Sigmoid colon (tissue), 7 donors: ENCODE data around the gene SLF1. TPM values are rescaled to one million over a fixed set of nuclear protein-coding genes. Genes with fewer than 3 reads are reported as not detected.

Experiments
- DNase-seq: peaks from one replicate; pipeline ENCODE4 v3.0.0-alpha.2; 2019
- H3K27ac ChIP-seq, 4 donors: fragments of 200-600 bp; sonication (generic); one replicate each; pipeline ENCODE4 v1.5.1; 2016 to 2019; ENCODE audit warnings: mild to moderate bottlenecking in 1 of 4
- H3K27me3 ChIP-seq, 3 donors: fragments of 200-600 bp; sonication (generic); one replicate each; pipeline ENCODE4 v1.5.1; 2019; ENCODE audit warnings: mild to moderate bottlenecking in 1 of 3
- H3K36me3 ChIP-seq, 4 donors: fragments of 200-600 bp; sonication (generic); one replicate each; pipeline ENCODE4 v1.5.1; 2016 to 2019
- H3K4me1 ChIP-seq, 4 donors: fragments of 200-600 bp; sonication (generic); one replicate each; pipeline ENCODE4 v1.5.1; 2017 to 2019
- H3K4me3 ChIP-seq, 4 donors: fragments of 200-600 bp; sonication (generic); one replicate each; pipeline ENCODE4 v1.5.1; 2017 to 2019; ENCODE audit warnings: mild to moderate bottlenecking in 2 of 4, moderate library complexity in 1 of 4
- H3K9me3 ChIP-seq, 4 donors: fragments of 200-600 bp in 3 of 4; sonication (generic) in 3 of 4; one replicate each; pipeline versions ENCODE4 v1.5.1 to v1.6.1; 2013 to 2019
- EP300 ChIP-seq, 4 donors: sonication (generic); formaldehyde crosslinking; IDR thresholded peaks; one replicate each; pipeline ENCODE4 v1.6.1; 2017; ENCODE audit warnings: antibody characterized with exemption in 4 of 4
- POLR2A ChIP-seq, 2 donors: fragments of 450-650 bp; IDR thresholded peaks; one replicate each; pipeline ENCODE4 v1.6.1; 2016; ENCODE audit warnings: antibody characterized with exemption in 2 of 2, mild to moderate bottlenecking in 2 of 2, moderate library complexity in 2 of 2
- POLR2AphosphoS5 ChIP-seq, 4 donors: sonication (generic); formaldehyde crosslinking; IDR thresholded peaks; one replicate each; pipeline ENCODE4 v1.6.1; 2017; ENCODE audit warnings: antibody characterized with exemption in 4 of 4
- WGBS, 2 donors: extraction: QIAGEN DNeasy Blood & Tissue Kit; methylation state at CpG; one replicate each; pipeline ENCODE4 v1.1.7; 2013; 5-methylcytosine and 5-hydroxymethylcytosine counted together
- intact Hi-C: fragments of 100-400 bp; cut with DNase I; formaldehyde crosslinking; loops from one replicate; pipeline ENCODE4 v1.15.1; 2023
- polyA plus RNA-seq, 3 donors: library from polyadenylated mRNA; stranded (reverse); fragments of 200-250 nt; gene quantifications; one replicate each; pipeline ENCODE4 v1.2.3, GENCODE V29; 2013
- total RNA-seq, 4 donors: library from RNA; depleted of rRNA; stranded (reverse); fragments of >200 nt; gene quantifications; one replicate each; pipeline ENCODE4 v1.1.0, GENCODE V29; 2016
- TF ChIP-seq, protein P1 (sequence below), 4 experiments: fragments of 450-650 bp in 3 of 4; fragments of 200-600 bp in 1 of 4; IDR thresholded peaks; one replicate each; pipeline ENCODE4 v1.5.1; 2016 to 2019; ENCODE audit warnings: antibody characterized with exemption in 4 of 4, mild to moderate bottlenecking in 3 of 4, moderate library complexity in 2 of 4
- donor health status: healthy with polysubstance abuse.
- donor health status: Bipolar disorder and iron deficiency.
- donor health status: healthy.

SLF1 gene
- total and polyA plus RNA-seq, 7 donors: 1.2 to 8.6 (median 3.1) TPM

DNA sequence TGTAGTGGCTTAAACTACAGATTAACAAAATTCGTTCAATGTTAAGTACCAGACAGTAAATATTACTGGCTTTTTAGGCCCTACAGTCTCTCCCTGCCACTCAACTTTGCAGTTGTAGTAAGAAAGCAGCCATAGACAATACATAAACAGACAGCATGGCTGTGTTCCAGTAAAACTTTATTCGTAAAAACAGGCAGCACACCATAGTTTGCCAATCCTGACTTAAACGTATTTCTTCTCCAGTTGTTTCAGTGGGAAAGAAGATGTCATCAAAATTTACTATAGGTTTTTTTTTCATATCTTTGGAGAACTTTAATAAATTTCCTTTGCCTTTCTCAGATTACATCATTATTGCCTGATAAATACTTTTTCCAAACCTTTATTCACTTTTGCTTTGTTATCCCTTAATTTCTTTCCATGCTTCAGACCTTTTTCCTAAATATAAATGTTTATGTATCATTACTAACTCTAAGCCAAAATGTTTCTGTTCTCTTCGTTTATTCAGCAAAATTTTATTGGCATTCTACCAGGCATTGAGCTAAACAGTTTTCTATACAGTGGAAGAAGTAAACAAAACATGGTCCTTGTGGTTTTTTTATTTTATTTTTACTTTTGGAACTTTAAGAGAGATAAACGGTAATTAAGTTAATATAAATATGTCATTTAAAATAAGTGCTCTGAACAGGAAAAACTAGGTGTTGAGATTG, 64.5 kb downstream of the SLF1 start:
- H3K27me3 ChIP-seq: no peaks in the 10 kb centered on the region
- H3K27ac ChIP-seq: no peak overlapping the region
- H3K36me3 ChIP-seq: peaks cover 0 to 7% (median 0%) of the 10 kb centered on the region in 4 donors
- no peaks in the 10 kb centered on the region for H3K4me1 ChIP-seq
- DNase-seq: no peak
- H3K4me3 ChIP-seq: no peak overlapping the region
- TF ChIP-seq POLR2AphosphoS5 (IDR thresholded peaks at IDR 0.05) (no peak), POLR2A (IDR thresholded peaks at IDR 0.05) (no peak), EP300 (IDR thresholded peaks at IDR 0.05) (no peak)
- TF ChIP-seq, protein P1, sequence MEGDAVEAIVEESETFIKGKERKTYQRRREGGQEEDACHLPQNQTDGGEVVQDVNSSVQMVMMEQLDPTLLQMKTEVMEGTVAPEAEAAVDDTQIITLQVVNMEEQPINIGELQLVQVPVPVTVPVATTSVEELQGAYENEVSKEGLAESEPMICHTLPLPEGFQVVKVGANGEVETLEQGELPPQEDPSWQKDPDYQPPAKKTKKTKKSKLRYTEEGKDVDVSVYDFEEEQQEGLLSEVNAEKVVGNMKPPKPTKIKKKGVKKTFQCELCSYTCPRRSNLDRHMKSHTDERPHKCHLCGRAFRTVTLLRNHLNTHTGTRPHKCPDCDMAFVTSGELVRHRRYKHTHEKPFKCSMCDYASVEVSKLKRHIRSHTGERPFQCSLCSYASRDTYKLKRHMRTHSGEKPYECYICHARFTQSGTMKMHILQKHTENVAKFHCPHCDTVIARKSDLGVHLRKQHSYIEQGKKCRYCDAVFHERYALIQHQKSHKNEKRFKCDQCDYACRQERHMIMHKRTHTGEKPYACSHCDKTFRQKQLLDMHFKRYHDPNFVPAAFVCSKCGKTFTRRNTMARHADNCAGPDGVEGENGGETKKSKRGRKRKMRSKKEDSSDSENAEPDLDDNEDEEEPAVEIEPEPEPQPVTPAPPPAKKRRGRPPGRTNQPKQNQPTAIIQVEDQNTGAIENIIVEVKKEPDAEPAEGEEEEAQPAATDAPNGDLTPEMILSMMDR (IDR thresholded peaks at IDR 0.05): no peak
- whole genome bisulfite sequencing, 2 donors: 80 to 81% methylated on average over 5 of the region's 5 CpGs
- H3K9me3 ChIP-seq: no peaks in the 10 kb centered on the region
- intact Hi-C loops: no loop called here

DNA sequence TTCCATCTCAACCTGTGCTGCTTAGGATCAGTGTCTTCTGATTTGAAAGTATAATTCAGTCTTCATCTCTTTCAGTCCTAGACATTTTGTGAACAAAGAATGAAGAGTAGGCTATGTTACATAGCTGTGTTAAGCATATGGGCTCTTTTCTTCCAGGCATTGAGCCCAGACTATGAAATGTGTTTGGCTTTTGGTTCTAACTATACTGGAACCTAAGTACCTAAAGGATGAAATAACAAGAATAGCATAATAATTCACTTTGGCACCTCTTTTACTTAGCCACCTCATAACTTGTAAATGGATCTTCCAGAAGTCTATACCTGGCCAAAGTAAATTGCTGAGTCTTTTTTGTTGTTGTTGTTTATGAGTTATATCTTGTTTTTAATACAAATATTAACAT, 71.4 kb downstream of the SLF1 start:
- no peaks in the 10 kb centered on the region for H3K4me1 ChIP-seq
- no peak overlapping the region for H3K27ac ChIP-seq
- no peaks in the 10 kb centered on the region for H3K9me3 ChIP-seq
- no peak overlapping the region for H3K4me3 ChIP-seq
- no peak for DNase-seq
- no peaks in the 10 kb centered on the region for H3K27me3 ChIP-seq
- TF ChIP-seq EP300 (IDR thresholded peaks at IDR 0.05): no peak
- no peak for TF ChIP-seq POLR2A (IDR thresholded peaks at IDR 0.05)
- TF ChIP-seq POLR2AphosphoS5 (IDR thresholded peaks at IDR 0.05): no peak
- TF ChIP-seq, protein P1 (IDR thresholded peaks at IDR 0.05): no peak
- H3K36me3 ChIP-seq: no peaks in the 10 kb centered on the region
- intact Hi-C loops: no loop called here

DNA sequence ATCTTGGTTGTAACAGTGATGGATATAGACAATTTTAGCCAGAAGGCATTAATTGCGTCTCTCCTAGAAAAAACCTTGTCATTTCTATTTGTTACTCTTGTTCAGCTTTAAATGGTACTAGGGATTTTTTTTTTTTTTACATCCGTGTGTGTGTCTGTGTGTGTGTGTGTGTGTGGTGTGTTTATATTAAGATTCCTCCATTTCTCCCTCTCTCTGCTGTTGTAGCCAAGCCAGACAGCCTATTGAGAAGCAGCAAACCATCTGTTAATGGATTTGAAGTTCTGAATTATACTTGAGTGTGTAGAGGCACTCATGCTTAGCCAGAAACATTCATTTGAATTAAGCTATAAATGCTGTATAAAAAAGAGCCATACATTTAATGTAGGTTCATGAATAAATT, 72.3 kb downstream of the SLF1 start:
- no peaks in the 10 kb centered on the region for H3K9me3 ChIP-seq
- H3K27me3 ChIP-seq: no peaks in the 10 kb centered on the region
- intact Hi-C loops: no loop called here
- TF ChIP-seq, protein P1 (IDR thresholded peaks at IDR 0.05): no peak
- no peak for TF ChIP-seq EP300 (IDR thresholded peaks at IDR 0.05)
- TF ChIP-seq POLR2AphosphoS5 (IDR thresholded peaks at IDR 0.05): no peak
- no peak for TF ChIP-seq POLR2A (IDR thresholded peaks at IDR 0.05)
- no peaks in the 10 kb centered on the region for H3K36me3 ChIP-seq
- DNase-seq: no peak
- no peak overlapping the region for H3K27ac ChIP-seq
- 84% methylated on average over 2 of the region's 2 CpGs for WGBS, 2 donors
- H3K4me1 ChIP-seq: no peaks in the 10 kb centered on the region
- no peak overlapping the region for H3K4me3 ChIP-seq

DNA sequence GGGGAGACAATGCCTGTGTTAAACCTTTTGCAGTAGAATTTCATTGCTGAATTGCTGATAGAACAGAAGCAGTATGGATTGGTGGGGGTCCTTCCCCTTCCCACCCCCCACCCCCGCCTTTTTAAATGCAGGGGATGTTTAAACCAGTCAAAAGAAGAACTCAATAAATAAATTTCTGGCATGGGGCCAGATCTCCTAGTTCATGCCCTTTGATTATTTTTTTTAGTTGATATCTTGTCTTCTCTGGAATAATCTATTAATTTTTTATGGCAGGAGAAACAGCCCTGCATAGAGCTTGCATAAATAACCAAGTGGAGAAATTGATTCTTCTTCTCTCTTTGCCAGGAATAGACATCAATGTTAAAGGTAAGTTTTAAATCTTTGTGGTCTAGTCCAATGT, 72.8 kb downstream of the SLF1 start:
- no peak for DNase-seq
- H3K4me1 ChIP-seq: no peaks in the 10 kb centered on the region
- H3K27me3 ChIP-seq: no peaks in the 10 kb centered on the region
- TF ChIP-seq, protein P1 (IDR thresholded peaks at IDR 0.05): no peak
- no peak for TF ChIP-seq POLR2AphosphoS5 (IDR thresholded peaks at IDR 0.05)
- no peak for TF ChIP-seq POLR2A (IDR thresholded peaks at IDR 0.05)
- TF ChIP-seq EP300 (IDR thresholded peaks at IDR 0.05): no peak
- no peak overlapping the region for H3K4me3 ChIP-seq
- no peaks in the 10 kb centered on the region for H3K9me3 ChIP-seq
- H3K27ac ChIP-seq: no peak overlapping the region
- WGBS, 2 donors: 88 to 89% methylated on average over 1 of the region's 1 CpG
- intact Hi-C loops: no loop called here
- no peaks in the 10 kb centered on the region for H3K36me3 ChIP-seq

DNA sequence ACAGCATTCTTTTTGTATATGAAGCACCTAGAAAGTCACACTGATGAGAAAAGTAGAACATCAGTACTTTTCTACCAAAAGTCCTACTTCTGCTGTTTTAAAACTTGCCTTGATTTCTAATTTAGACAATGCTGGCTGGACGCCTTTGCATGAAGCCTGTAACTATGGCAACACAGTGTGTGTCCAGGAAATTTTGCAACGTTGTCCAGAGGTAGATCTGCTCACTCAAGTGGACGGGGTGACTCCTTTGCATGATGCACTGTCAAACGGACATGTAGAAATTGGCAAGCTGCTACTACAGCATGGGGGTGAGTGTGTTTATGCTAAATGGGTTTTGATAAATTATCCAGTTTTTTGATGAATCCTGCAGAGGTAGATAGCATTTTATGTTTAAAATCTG, 73.5 kb downstream of the SLF1 start:
- DNase-seq: no peak
- H3K36me3 ChIP-seq: no peaks in the 10 kb centered on the region
- H3K9me3 ChIP-seq: no peaks in the 10 kb centered on the region
- TF ChIP-seq, protein P1 (IDR thresholded peaks at IDR 0.05): no peak
- TF ChIP-seq EP300 (IDR thresholded peaks at IDR 0.05): no peak
- intact Hi-C loops: no loop called here
- no peaks in the 10 kb centered on the region for H3K27me3 ChIP-seq
- no peak overlapping the region for H3K4me3 ChIP-seq
- no peak overlapping the region for H3K27ac ChIP-seq
- WGBS, 2 donors: 65 to 73% methylated on average over 4 of the region's 4 CpGs
- no peaks in the 10 kb centered on the region for H3K4me1 ChIP-seq
